ENCODE measurements around the gene UPK3BL2.
"Not testable (repeated sequence)": the region's sequence is repeated elsewhere in the genome, so short reads cannot be mapped to it uniquely, and the experiment has no call there.

The UPK3BL2 gene

GRCh38 chr7:102542083-102542482 lies 1.4 kb downstream of the UPK3BL2 start:
- not testable (repeated sequence) for DNase-seq (ENCODE audit: low read depth in 2 of 2); H3K4me3 ChIP-seq (replicated peaks in 1 of 2; ENCODE audit: low read depth in 2 of 2, low read length in 2 of 2)

- not testable (repeated sequence) for H3K4me3 ChIP-seq (replicated peaks in 1 of 2; ENCODE audit: low read depth in 2 of 2, low read length in 2 of 2); DNase-seq (ENCODE audit: low read depth in 2 of 2)
Observed at GRCh38 chr7:102540604-102541003, 2.9 kb downstream of the UPK3BL2 start.

GRCh38 chr7:102535062-102535615 lies 8.4 kb downstream of the UPK3BL2 start:
- not testable (repeated sequence) for DNase-seq (ENCODE audit: low read depth in 2 of 2)

GRCh38 chr7:102532127-102532526 lies 11.4 kb downstream of the UPK3BL2 start:
- not testable (repeated sequence) for H3K4me3 ChIP-seq (replicated peaks in 1 of 2; ENCODE audit: low read depth in 2 of 2, low read length in 2 of 2); DNase-seq (ENCODE audit: low read depth in 2 of 2)

More at GRCh38 chr7:102535062-102535615, 8.4 kb downstream of the UPK3BL2 start:
- not testable (repeated sequence) for H3K4me3 ChIP-seq (replicated peaks in 1 of 2; ENCODE audit: low read depth in 2 of 2, low read length in 2 of 2)

GRCh38 chr7:102531583-102531982 lies 11.9 kb downstream of the UPK3BL2 start:
- not testable (repeated sequence) for DNase-seq (ENCODE audit: low read depth in 2 of 2); H3K4me3 ChIP-seq (replicated peaks in 1 of 2; ENCODE audit: low read depth in 2 of 2, low read length in 2 of 2)

- DNase-seq (ENCODE audit: low read depth in 2 of 2); H3K4me3 ChIP-seq (replicated peaks in 1 of 2; ENCODE audit: low read depth in 2 of 2, low read length in 2 of 2): not testable (repeated sequence)
Observed at GRCh38 chr7:102527822-102528793, 15.4 kb downstream of the UPK3BL2 start.

- DNase-seq (ENCODE audit: low read depth in 2 of 2); H3K4me3 ChIP-seq (replicated peaks in 1 of 2; ENCODE audit: low read depth in 2 of 2, low read length in 2 of 2): not testable (repeated sequence)
Observed at GRCh38 chr7:102527182-102527581, 16.3 kb downstream of the UPK3BL2 start.

- not testable (repeated sequence) for DNase-seq (ENCODE audit: low read depth in 2 of 2)
Observed at GRCh38 chr7:102524803-102525202, 18.7 kb downstream of the UPK3BL2 start.

GRCh38 chr7:102520797-102521196 lies 22.7 kb downstream of the UPK3BL2 start:
- DNase-seq (ENCODE audit: low read depth in 2 of 2); H3K4me3 ChIP-seq (replicated peaks in 1 of 2; ENCODE audit: low read depth in 2 of 2, low read length in 2 of 2): not testable (repeated sequence)

More at GRCh38 chr7:102524803-102525202, 18.7 kb downstream of the UPK3BL2 start:
- H3K4me3 ChIP-seq (replicated peaks in 1 of 2; ENCODE audit: low read depth in 2 of 2, low read length in 2 of 2): not testable (repeated sequence)

- not testable (repeated sequence) for DNase-seq (ENCODE audit: low read depth in 2 of 2); H3K4me3 ChIP-seq (replicated peaks in 1 of 2; ENCODE audit: low read depth in 2 of 2, low read length in 2 of 2)
Observed at GRCh38 chr7:102517550-102518147, 25.8 kb downstream of the UPK3BL2 start, which contains the start of gene RASA4B. Gene RASA4B (minus strand): TSS chr7:102517777. CDS start chr7:102517710, 67 bp downstream.

- H3K4me3 ChIP-seq (replicated peaks in 1 of 2; ENCODE audit: low read depth in 2 of 2, low read length in 2 of 2); DNase-seq (ENCODE audit: low read depth in 2 of 2): not testable (repeated sequence)
Observed at GRCh38 chr7:102516951-102517350, 26.5 kb downstream of the UPK3BL2 start.

- DNase-seq (ENCODE audit: low read depth in 2 of 2); H3K4me3 ChIP-seq (replicated peaks in 1 of 2; ENCODE audit: low read depth in 2 of 2, low read length in 2 of 2): not testable (repeated sequence)
Observed at GRCh38 chr7:102515889-102516288, 27.6 kb downstream of the UPK3BL2 start.

- not testable (repeated sequence) for H3K4me3 ChIP-seq (replicated peaks in 1 of 2; ENCODE audit: low read depth in 2 of 2, low read length in 2 of 2); DNase-seq (ENCODE audit: low read depth in 2 of 2)
Observed at GRCh38 chr7:102514881-102515721, 28.4 kb downstream of the UPK3BL2 start.

- peak; percentile 16 to 75 for DNase-seq (ENCODE audit: low read depth in 2 of 2)
Observed at GRCh38 chr7:102512642-102513221, 30.8 kb downstream of the UPK3BL2 start.

GRCh38 chr7:102511860-102512522 lies 31.5 kb downstream of the UPK3BL2 start:
- H3K4me3 ChIP-seq (replicated peaks in 1 of 2; ENCODE audit: low read depth in 2 of 2, low read length in 2 of 2); DNase-seq (ENCODE audit: low read depth in 2 of 2): not testable (repeated sequence)

More at GRCh38 chr7:102512642-102513221, 30.8 kb downstream of the UPK3BL2 start:
- peak overlapping the region in 1 of 2 donors; percentile 18 for H3K4me3 ChIP-seq (replicated peaks in 1 of 2; ENCODE audit: low read depth in 2 of 2, low read length in 2 of 2)

- not testable (repeated sequence) for DNase-seq (ENCODE audit: low read depth in 2 of 2); H3K4me3 ChIP-seq (replicated peaks in 1 of 2; ENCODE audit: low read depth in 2 of 2, low read length in 2 of 2)
Observed at GRCh38 chr7:102510575-102510974, 32.9 kb downstream of the UPK3BL2 start.
